Measurements from ENCODE around the gene RAB18.
A peak's percentile ranks its signal among the peaks of the same experiment; 100 is the strongest.
"Not testable (repeated sequence)": the region's sequence is repeated elsewhere in the genome, so short reads cannot be mapped to it uniquely, and the experiment has no call there.

RAB18 gene

GRCh38 chr10:27503498-27504006 is 552 bp upstream of the RAB18 start:
- no peak for DNase-seq (ENCODE audit: low read depth)
- TF ChIP-seq CTCF (IDR thresholded peaks at IDR 0.05; ENCODE audit: insufficient read depth, low read depth, low read length, missing control alignments): no peak
- peak overlapping the region; percentile 87 for H3K4me3 ChIP-seq (ENCODE audit: low read depth, low read length)

GRCh38 chr10:27504808-27505460 is 830 bp downstream of the RAB18 start:
- no peak for TF ChIP-seq CTCF (IDR thresholded peaks at IDR 0.05; ENCODE audit: insufficient read depth, low read depth, low read length, missing control alignments)
- H3K4me3 ChIP-seq (ENCODE audit: low read depth, low read length): peak overlapping the region; percentile 87
- DNase-seq (ENCODE audit: low read depth): no peak

- not testable (repeated sequence) for DNase-seq (ENCODE audit: low read depth)
- H3K4me3 ChIP-seq (ENCODE audit: low read depth, low read length): peak overlapping the region; percentile 87
Measured at GRCh38 chr10:27505537-27505936, 1.4 kb downstream of the RAB18 start.

DNA sequence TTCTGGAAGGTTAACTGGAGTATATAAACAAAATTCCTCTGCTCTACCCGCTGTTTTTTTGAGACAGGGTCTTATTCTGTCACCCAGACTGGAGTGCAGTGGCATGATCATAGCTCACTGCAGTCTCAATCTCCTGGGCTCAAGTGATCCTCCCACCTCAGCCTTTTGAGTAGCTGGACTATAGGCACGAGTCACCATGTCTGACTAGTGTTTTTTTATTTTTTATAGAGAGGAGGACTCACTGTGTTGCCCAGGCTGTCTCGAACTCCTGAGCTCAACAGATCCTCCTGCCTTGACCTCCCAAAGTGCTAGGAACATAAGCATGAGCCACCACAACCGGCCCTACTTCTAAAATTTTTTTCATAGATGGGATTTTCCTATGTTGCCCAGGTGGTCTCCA is 2.2 kb downstream of the RAB18 start:
- DNase-seq (ENCODE audit: low read depth): no peak
- no peak for TF ChIP-seq CTCF (IDR thresholded peaks at IDR 0.05; ENCODE audit: insufficient read depth, low read depth, low read length, missing control alignments)
- H3K4me3 ChIP-seq (ENCODE audit: low read depth, low read length): no peak overlapping the region

DNA sequence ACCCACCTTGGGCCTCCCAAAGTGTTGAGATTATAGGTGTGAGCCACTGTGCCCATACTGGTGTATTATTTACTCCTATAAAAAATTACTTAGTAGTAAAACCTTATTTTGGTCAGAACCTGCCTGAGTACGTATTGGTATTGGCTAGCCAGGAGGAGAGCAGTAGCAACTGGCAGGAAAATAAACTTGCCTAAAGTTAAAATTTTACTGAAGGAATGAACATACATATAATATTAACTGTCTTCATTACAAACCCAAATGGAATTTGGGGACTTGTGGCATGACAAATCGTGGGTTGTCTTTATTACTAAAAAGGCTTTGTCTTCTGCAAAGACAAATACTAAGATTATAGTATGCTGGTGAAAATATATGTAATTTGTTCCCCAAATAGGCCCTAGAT is 8.4 kb downstream of the RAB18 start:
- TF ChIP-seq CTCF (IDR thresholded peaks at IDR 0.05; ENCODE audit: insufficient read depth, low read depth, low read length, missing control alignments): no peak
- no peak for DNase-seq (ENCODE audit: low read depth)
- H3K4me3 ChIP-seq (ENCODE audit: low read depth, low read length): no peak overlapping the region

GRCh38 chr10:27513451-27514191 is 9.5 kb downstream of the RAB18 start:
- no peak overlapping the region for H3K4me3 ChIP-seq (ENCODE audit: low read depth, low read length)
- no peak for DNase-seq (ENCODE audit: low read depth)
- no peak for TF ChIP-seq CTCF (IDR thresholded peaks at IDR 0.05; ENCODE audit: insufficient read depth, low read depth, low read length, missing control alignments)

- DNase-seq (ENCODE audit: low read depth): no peak
- H3K4me3 ChIP-seq (ENCODE audit: low read depth, low read length): no peak overlapping the region
- TF ChIP-seq CTCF (IDR thresholded peaks at IDR 0.05; ENCODE audit: insufficient read depth, low read depth, low read length, missing control alignments): no peak
Measured at GRCh38 chr10:27514243-27514642, 10.1 kb downstream of the RAB18 start.

All from GM12865 (cell line).